GM21423 (cell line): ENCODE data around the gene DUSP2.

Experiments used
- ATAC-seq: cut with Tn5 transposase; IDR thresholded peaks from one replicate; pipeline ENCODE4 v1.9.1; 2021; ENCODE audit warnings: mild to moderate bottlenecking, moderate library complexity; ENCODE audit not compliant: unreplicated experiment

Gene DUSP2

GRCh38 chr2:96104487-96104861, 40.8 kb downstream of the DUSP2 start:
- ATAC-seq: no peak

GRCh38 chr2:96103761-96104486, 41.3 kb downstream of the DUSP2 start:
- no peak for ATAC-seq

- no peak for ATAC-seq
These were observed 42.0 kb downstream of the DUSP2 start for GRCh38 chr2:96103187-96103601.

GRCh38 chr2:96102596-96103186, 42.5 kb downstream of the DUSP2 start:
- ATAC-seq: no peak

GRCh38 chr2:96100893-96101304, 44.3 kb downstream of the DUSP2 start:
- ATAC-seq: no peak

- ATAC-seq: no peak
These were observed 45.1 kb downstream of the DUSP2 start for GRCh38 chr2:96099861-96100798.

- ATAC-seq: no peak
These were observed 46.2 kb downstream of the DUSP2 start for GRCh38 chr2:96098900-96099590.

- ATAC-seq: no peak
These were observed 47.1 kb downstream of the DUSP2 start for GRCh38 chr2:96097951-96098823.

GRCh38 chr2:96097441-96097840, 47.8 kb downstream of the DUSP2 start:
- no peak for ATAC-seq

- ATAC-seq: no peak
These were observed 50.1 kb downstream of the DUSP2 start for GRCh38 chr2:96095116-96095636.

GRCh38 chr2:96093528-96093927, 51.7 kb downstream of the DUSP2 start:
- ATAC-seq: no peak
